Fibroblast of skin of abdomen (primary cell): ENCODE measurements around the gene CNNM4.

Experiments used
- DNase-seq: peaks from one replicate; pipeline ENCODE4 v3.0.0-alpha.2; 2013

The CNNM4 gene

GRCh38 chr2:96861074-96861473 is 100.4 kb downstream of the CNNM4 start:
- no peak for DNase-seq
